ENCODE data around the gene CASP10.

The CASP10 gene

GRCh38 chr2:201260302-201260800 is 77.4 kb downstream of the CASP10 start, which contains the start of gene CASP8:
Gene CASP8, plus strand, starts transcription at chr2:201260536. Its CDS starts 5,951 bp downstream, at chr2:201266487.
- DNase-seq (ENCODE audit: low read depth): no peak

- no peak for DNase-seq (ENCODE audit: low read depth)
These were observed 78.5 kb downstream of the CASP10 start for GRCh38 chr2:201261471-201261870.

- DNase-seq (ENCODE audit: low read depth): no peak
These were observed 79.0 kb downstream of the CASP10 start for GRCh38 chr2:201261906-201262305.

- DNase-seq (ENCODE audit: low read depth): no peak
These were observed 79.8 kb downstream of the CASP10 start for GRCh38 chr2:201262718-201263117.

- DNase-seq (ENCODE audit: low read depth): no peak
These were observed 80.8 kb downstream of the CASP10 start for GRCh38 chr2:201263779-201264178.

GRCh38 chr2:201264472-201265173 is 81.7 kb downstream of the CASP10 start:
- no peak for DNase-seq (ENCODE audit: low read depth)

GRCh38 chr2:201266629-201267028 is 83.7 kb downstream of the CASP10 start:
- DNase-seq (ENCODE audit: low read depth): no peak

- DNase-seq (ENCODE audit: low read depth): no peak
These were observed 84.5 kb downstream of the CASP10 start for GRCh38 chr2:201267278-201268030.

GRCh38 chr2:201269764-201270163 is 86.8 kb downstream of the CASP10 start:
- DNase-seq (ENCODE audit: low read depth): no peak

- no peak for DNase-seq (ENCODE audit: low read depth)
These were observed 87.5 kb downstream of the CASP10 start for GRCh38 chr2:201270293-201271001.

GRCh38 chr2:201271917-201272316 is 89.0 kb downstream of the CASP10 start:
- no peak for DNase-seq (ENCODE audit: low read depth)

- DNase-seq (ENCODE audit: low read depth): no peak
These were observed 90.5 kb downstream of the CASP10 start for GRCh38 chr2:201273330-201273983.

GRCh38 chr2:201275069-201275468 is 92.1 kb downstream of the CASP10 start:
- DNase-seq (ENCODE audit: low read depth): no peak

GRCh38 chr2:201275990-201276389 is 93.0 kb downstream of the CASP10 start:
- no peak for DNase-seq (ENCODE audit: low read depth)

GRCh38 chr2:201276511-201276910 is 93.6 kb downstream of the CASP10 start:
- DNase-seq (ENCODE audit: low read depth): no peak
